ENCODE measurements around the gene DPYSL5. TPM values are rescaled to one million over a fixed set of nuclear protein-coding genes. Genes with fewer than 3 reads are reported as not detected.

DPYSL5 gene
- total RNA-seq, 2 donors from 2014 or later: not detected

- no peak overlapping the region for H3K27ac ChIP-seq
- H3K27me3 ChIP-seq: no peaks in the 10 kb centered on the region
- intact Hi-C loops (cut with DNase I): no loop called here
- no peak for TF ChIP-seq POLR2A (IDR thresholded peaks at IDR 0.05)
- TF ChIP-seq CTCF (IDR thresholded peaks at IDR 0.05): no peak
- no peak overlapping the region for H3K4me3 ChIP-seq
- no peak for DNase-seq
- WGBS, 2 donors: 67 to 92% methylated on average over 1 of the region's 1 CpG
- no peaks in the 10 kb centered on the region for H3K4me1 ChIP-seq
- H3K9me3 ChIP-seq: no peaks in the 10 kb centered on the region
- ATAC-seq: no peak
- no peaks in the 10 kb centered on the region for H3K36me3 ChIP-seq (replicated peaks in 1 of 2; ENCODE audit: insufficient read depth in 1 of 2, low read depth in 2 of 2)
Observed at GRCh38 chr2:26993768-26994167, 145.8 kb downstream of the DPYSL5 start.

- intact Hi-C loops (cut with DNase I): no loop called here
- ATAC-seq (no peak), DNase-seq (no peak)
- no peak overlapping the region for H3K4me3 ChIP-seq
- WGBS, 2 donors: 67 to 82% methylated on average over 1 of the region's 1 CpG
- no peaks in the 10 kb centered on the region for H3K27me3 ChIP-seq
- TF ChIP-seq POLR2A (IDR thresholded peaks at IDR 0.05): no peak
- no peak for TF ChIP-seq CTCF (IDR thresholded peaks at IDR 0.05)
- no peaks in the 10 kb centered on the region for H3K9me3 ChIP-seq
- no peaks in the 10 kb centered on the region for H3K4me1 ChIP-seq
- H3K27ac ChIP-seq: no peak overlapping the region
- H3K36me3 ChIP-seq (replicated peaks in 1 of 2; ENCODE audit: insufficient read depth in 1 of 2, low read depth in 2 of 2): no peaks in the 10 kb centered on the region
Observed at GRCh38 chr2:26994983-26995382, 147.1 kb downstream of the DPYSL5 start.

- Histone ChIP-seq H3K27me3 (no peaks in the 10 kb centered on the region), H3K4me1 (peaks cover 5% of the 10 kb centered on the region), H3K36me3 (replicated peaks in 1 of 2; ENCODE audit: insufficient read depth in 1 of 2, low read depth in 2 of 2) (no peaks in the 10 kb centered on the region), H3K27ac (no peak overlapping the region), H3K4me3 (no peak overlapping the region), H3K9me3 (no peaks in the 10 kb centered on the region)
- ATAC-seq (no peak), DNase-seq (no peak)
- WGBS, 2 donors: 88 to 89% methylated on average over 10 of the region's 10 CpGs
- no peak for TF ChIP-seq POLR2A (IDR thresholded peaks at IDR 0.05)
- no peak for TF ChIP-seq CTCF (IDR thresholded peaks at IDR 0.05)
- intact Hi-C loops (cut with DNase I): no loop called here
Observed at GRCh38 chr2:26997394-26997793, 149.5 kb downstream of the DPYSL5 start.

GRCh38 chr2:26998323-26998722 is 150.4 kb downstream of the DPYSL5 start:
- intact Hi-C loops (cut with DNase I): no loop called here
- Histone ChIP-seq H3K4me3 (no peak overlapping the region), H3K36me3 (replicated peaks in 1 of 2; ENCODE audit: insufficient read depth in 1 of 2, low read depth in 2 of 2) (no peaks in the 10 kb centered on the region), H3K27ac (no peak overlapping the region), H3K4me1 (peaks cover 5% of the 10 kb centered on the region), H3K27me3 (no peaks in the 10 kb centered on the region), H3K9me3 (no peaks in the 10 kb centered on the region)
- TF ChIP-seq POLR2A (IDR thresholded peaks at IDR 0.05) (no peak), CTCF (IDR thresholded peaks at IDR 0.05) (no peak)
- DNase-seq (no peak), ATAC-seq (no peak)
- 80 to 83% methylated on average over 1 of the region's 1 CpG for WGBS, 2 donors

Other genes with a start within 250 kb of the DPYSL5 start
- not detected for gene CIB4, start 206.8 kb upstream of the DPYSL5 start, total RNA-seq
- 10 to 100 TPM; 10.5 to 20.5 TPM for gene KCNK3, start 155.4 kb upstream of the DPYSL5 start, total RNA-seq
- 10 to 100 TPM; 17.8 to 21.8 TPM for gene SLC35F6, start 83.8 kb upstream of the DPYSL5 start, total RNA-seq
- gene CENPA, start 62.1 kb upstream of the DPYSL5 start, total RNA-seq: not detected
- gene MAPRE3, start 122.5 kb downstream of the DPYSL5 start, total RNA-seq: 10 to 100 TPM in 1 of 2 donors, 1 to 10 TPM in 1; 9.3 to 15.8 TPM
- 100 to 1,000 TPM in 1 of 2 donors, 10 to 100 TPM in 1; 59.9 to 119 TPM for gene TMEM214, start 184.8 kb downstream of the DPYSL5 start, total RNA-seq
- gene AGBL5, start 203.5 kb downstream of the DPYSL5 start, total RNA-seq: 10 to 100 TPM in 1 of 2 donors, 1 to 10 TPM in 1; 5.6 to 12.2 TPM
- 100 to 1,000 TPM; 103 to 129 TPM for gene OST4, start 223.5 kb downstream of the DPYSL5 start, total RNA-seq
- gene EMILIN1, start 230.5 kb downstream of the DPYSL5 start, total RNA-seq: 10 to 100 TPM; 21.8 to 24.1 TPM
- 1 to 10 TPM; 4.2 to 7.3 TPM for gene KHK, start 238.6 kb downstream of the DPYSL5 start, total RNA-seq

All from body of pancreas (tissue), 4 donors.